ENCODE results near the gene KRTAP2-4.
"Not testable (repeated sequence)": the region's sequence is repeated elsewhere in the genome, so short reads cannot be mapped to it uniquely, and the experiment has no call there.

The KRTAP2-4 gene

GRCh38 chr17:41034346-41034935 is 31.2 kb downstream of the KRTAP2-4 start, which contains the start of gene KRTAP1-3:
Gene KRTAP1-3, minus strand, starts transcription at chr17:41034874. Its CDS starts 53 bp downstream, at chr17:41034821.
- not testable (repeated sequence) for DNase-seq

DNA sequence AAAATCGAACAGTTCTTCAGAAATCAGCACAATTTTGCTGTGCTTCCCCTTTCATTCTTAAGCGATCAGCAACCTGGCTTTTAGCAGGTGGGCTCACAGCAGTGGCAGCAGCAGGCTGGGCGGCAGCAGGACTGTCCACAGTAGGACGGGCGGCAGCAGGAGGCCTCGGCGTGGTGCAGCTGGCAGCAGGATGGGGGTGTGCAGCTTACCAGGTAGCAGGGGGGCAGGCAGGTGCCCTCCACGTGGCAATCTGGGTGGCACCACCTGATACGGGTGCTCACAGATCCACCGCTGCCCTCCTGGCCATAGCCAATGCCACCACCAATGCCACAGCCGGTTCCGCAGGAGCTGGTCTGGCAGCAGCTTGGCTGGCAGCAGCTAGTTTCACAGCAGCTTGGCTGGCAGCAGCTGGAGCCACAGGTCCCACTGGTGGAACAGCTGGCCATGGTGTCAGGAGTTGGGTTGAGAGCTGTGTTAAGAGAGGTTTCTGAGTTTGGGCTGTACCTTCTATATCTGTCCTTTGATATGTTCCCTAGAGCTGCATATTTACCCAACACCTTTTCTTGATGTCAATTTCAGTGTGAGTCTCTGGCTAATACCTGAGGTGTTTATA is 35.9 kb downstream of the KRTAP2-4 start, which contains the start of gene KRTAP1-4:
KRTAP1-4 (minus strand) TSS at position 563 of the 613 bp plus-strand sequence; CDS start at position 446, 117 bp downstream.
- DNase-seq = no peak

GRCh38 chr17:41026715-41027471 is 38.8 kb downstream of the KRTAP2-4 start, which contains the start of gene KRTAP1-5:
Gene KRTAP1-5, minus strand, starts transcription at chr17:41027208. Its CDS starts 53 bp downstream, at chr17:41027155.
- no peak for DNase-seq

- DNase-seq = no peak
These were observed 41.0 kb downstream of the KRTAP2-4 start for GRCh38 chr17:41024697-41025096.

GRCh38 chr17:41020336-41020735 is 45.3 kb downstream of the KRTAP2-4 start:
- DNase-seq = no peak

DNA sequence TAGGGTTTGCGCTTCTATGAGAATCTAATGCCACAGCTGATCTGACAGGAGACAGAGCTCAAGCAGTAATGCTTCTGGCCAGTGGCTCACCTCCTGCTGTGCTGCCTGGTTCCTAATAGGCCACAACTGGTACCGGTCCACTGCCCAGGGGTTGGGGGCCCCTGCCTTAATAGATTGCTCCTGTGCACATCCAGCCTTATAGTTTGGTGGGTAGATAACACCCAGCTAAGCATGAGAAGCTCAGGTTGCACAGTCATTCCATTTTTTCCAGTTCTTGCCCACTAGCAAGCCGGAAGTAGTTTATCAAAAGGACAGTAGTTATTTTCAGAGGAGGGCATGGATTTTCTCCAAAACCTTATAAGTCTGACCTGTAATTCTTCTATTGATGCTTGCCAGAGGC is 46.3 kb downstream of the KRTAP2-4 start:
- DNase-seq = no peak

- DNase-seq = no peak
These were observed 47.1 kb downstream of the KRTAP2-4 start for GRCh38 chr17:41018541-41018940.

DNA sequence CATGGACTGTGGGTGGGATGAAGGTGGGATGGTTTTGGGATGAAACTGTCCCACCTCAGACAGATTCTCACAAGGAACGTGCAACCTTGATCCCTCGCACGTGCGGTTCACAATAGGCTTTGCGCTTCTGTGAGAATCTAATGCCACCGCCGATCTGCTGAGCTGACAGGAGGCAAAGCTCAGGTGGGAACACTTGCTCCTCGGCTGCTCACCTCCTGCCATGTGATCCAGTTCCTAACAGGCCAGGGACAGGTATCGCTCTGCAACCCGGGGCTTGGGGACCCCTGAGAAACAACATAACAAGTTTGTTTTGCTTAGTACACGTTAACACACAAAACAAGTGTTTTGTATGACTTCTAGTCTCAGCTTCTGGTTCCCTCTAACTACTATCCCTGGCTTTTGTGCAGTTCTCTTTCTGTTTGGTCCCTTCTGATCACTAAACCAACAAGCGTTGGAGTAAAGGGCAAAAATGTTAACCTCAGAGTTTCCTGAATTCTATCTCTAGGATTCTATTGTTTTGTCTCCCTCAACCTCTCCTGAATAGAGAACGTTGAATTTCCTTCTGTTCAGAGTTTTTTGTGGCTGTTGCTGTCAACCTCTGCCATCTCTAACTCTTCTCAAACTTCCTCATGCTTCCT is 49.0 kb downstream of the KRTAP2-4 start:
- no peak for DNase-seq

DNA sequence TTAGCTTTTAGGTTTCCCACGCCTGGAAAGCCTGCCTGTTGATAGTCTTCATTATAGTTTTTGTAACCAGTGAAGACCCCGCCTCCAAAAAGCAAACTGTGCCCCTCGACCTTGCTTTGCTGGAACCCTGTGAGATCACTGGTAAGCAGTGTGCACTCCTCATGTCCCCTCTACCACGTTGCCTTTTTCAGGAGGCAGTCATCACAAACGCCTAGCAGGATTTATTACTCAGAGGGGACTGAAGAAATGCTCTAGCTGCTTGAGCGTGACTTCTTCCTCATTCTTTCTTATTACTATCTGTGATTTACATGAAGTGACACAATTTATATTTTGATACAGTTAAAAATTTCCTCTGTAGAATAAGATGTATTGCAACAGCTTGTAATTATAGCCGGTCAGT is 50.2 kb downstream of the KRTAP2-4 start:
- DNase-seq = no peak
